UCSD-AML1 (cell line): Measurements from ENCODE around the gene BPGM.
"Not testable (repeated sequence)": the region's sequence is repeated elsewhere in the genome, so short reads cannot be mapped to it uniquely, and the experiment has no call there.

ENCODE experiments used
- DNase-seq: peaks from one replicate; lab custom pipeline; 2025; ENCODE audit not compliant: unreplicated experiment; lab: John Stamatoyannopoulos, UW

Gene BPGM

DNA sequence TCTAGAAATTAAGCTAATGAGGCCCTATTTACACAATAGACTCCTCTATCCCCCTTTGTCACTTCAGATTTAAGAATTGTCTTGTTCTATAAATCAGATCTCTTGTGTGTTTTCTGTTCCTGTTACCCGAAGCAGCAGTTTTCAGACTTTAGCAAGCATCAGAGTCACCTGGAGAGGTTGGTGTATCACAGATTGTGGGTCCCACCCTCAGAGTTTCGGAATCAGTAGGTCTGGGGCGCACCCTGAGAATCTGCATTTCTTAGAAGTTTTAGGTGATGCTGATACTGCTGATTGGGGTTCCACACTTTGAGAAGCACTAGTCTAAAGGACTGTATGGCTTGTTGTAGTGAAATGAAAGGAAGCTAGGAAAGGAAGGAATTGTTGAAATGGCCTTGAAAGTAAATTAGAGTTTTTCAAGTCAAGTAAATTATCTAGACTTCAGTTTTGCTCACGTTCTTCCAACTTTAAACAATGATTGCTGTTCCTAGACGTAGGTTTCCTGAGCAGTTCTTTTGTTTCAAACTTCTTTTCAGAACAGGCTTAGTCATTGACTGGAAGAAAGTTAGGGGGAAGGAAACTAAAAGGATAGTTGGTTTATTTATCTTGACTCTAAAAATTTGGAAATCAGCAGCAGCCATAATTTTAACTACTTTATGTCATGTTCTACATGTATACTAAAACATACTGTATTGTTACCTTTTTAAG lies 15.7 kb downstream of the BPGM start:
- no peak for DNase-seq

DNA sequence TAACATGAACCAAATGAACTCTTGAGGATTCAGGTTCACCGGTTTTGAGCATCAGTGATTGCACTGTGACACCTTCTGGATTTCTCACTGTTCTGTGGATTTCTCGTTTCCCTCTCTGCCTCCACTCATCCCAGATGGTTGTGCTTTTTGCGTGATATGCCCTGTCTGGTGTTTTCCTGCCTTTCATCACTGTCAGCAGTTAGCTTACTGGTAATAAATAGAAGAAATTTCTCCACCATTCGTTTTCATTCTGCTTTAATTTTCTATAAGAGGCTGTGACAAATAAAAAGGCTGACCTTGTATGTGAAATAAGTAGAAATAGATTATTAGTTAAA lies 16.2 kb downstream of the BPGM start:
- DNase-seq, result no peak

DNA sequence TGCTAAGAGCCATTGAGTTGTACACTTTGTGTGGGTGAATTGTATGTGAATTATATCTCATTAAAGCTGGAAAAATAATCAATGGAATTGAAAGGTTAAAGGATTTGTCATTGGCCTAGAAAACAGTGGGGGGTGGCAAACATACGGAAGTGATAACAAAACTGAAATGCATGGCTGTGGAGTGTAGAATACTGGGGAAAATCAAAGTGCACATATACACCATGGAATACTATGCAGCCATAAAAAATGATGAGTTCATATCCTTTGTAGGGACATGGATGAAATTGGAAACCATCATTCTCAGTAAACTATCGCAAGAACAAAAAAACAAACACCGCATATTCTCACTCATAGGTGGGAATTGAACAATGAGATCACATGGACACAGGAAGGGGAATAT lies 18.4 kb downstream of the BPGM start:
- not testable (repeated sequence) for DNase-seq

DNA sequence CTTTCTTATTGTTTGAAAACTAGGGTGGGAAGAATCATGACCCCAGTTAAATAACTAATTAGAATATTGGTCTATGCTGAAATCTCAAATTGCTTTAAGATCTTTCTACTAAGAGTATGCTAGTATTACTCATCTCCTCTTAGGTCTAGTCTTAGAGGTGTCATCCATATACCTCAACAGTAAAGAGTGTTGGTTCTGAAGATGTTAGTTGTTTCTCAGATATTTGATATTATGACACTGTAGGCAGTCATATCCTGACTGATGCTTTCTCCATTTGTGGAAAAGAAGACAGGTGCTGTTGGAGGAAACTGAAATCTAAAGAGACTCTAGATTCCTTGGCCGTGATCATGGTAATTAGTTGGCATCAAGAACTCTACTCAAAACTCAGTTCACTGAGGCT lies 21.2 kb downstream of the BPGM start:
- DNase-seq, result no peak

DNA sequence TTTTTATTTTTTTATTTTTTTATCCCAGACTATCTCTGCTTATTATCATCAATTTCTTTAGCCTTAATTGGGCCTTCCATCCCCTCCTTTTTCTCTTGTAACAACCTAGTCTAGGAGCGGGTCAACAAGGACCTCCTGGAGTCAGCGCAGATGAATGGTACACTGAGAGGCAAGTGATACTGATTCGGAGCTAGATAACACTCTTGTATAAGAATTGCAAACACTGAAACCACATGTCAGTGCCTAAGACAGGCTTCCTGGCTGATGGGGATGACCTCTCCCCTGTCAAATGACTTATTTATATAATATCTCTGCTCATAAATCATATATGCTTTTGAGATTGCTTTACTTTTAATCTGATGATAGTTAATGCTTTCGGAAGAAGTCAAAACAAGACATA lies 22.7 kb downstream of the BPGM start:
- DNase-seq, result no peak

DNA sequence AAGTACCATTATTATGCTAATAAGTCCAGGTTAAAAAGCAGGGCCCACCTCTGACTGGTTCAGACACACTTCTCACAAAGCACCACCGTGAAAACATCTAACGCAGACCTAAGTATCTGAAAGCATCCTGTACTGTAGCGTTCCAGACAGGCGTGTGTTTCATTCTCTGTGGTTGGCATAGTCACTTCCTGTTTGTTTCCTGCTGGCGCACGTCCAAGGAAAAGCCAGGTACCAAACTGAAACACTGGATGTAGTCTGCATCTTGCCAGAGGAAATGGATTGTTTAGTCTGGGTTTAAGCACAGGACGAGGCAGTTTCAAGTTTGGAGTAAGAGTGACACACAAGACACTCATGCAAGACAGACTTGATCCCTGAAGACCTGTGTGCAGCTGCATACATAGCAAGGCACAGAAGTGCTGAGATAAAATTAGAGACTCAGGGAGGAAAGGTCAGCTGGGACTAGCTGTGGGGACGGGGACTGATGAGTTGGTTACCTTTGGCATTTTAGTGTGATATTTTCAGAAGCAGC lies 23.3 kb downstream of the BPGM start:
- DNase-seq, result peak; percentile 58

DNA sequence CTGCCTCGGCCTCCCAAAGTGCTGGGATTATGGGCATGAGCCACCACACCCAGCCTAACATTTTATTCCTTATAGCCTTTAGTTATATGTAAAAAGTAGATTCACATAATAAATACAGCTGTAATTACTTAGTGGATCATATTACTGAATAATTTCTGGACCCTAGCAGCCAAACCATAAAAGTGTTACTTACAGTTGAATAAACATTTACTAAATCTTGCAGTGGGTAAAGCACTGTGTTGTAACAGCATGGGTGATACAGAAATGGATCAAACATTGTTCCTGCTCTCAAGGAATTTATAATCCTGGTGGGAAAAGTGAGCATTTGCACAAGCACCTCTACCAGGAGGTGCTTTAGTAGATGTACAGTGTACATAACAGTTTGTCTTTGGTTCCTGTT lies 25.0 kb downstream of the BPGM start:
- DNase-seq, result no peak

DNA sequence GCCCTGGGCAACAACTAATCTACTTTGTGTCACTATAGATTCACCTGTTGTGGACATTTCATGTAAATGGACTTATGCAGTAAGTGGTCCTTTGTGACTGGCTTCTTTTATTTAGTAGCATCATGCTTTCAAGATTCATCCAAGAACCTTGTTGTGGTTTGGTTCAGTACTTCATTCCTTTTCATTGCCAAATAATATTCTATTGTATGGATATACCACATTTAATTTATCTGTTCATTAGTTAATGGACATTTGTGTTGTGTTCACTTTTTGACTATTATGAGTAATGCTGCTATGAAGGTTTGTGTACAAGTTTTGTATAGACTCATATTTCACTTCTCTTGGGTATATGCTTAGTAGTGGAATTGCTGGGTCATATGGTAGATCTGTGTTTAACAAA lies 27.8 kb downstream of the BPGM start:
- no peak for DNase-seq

DNA sequence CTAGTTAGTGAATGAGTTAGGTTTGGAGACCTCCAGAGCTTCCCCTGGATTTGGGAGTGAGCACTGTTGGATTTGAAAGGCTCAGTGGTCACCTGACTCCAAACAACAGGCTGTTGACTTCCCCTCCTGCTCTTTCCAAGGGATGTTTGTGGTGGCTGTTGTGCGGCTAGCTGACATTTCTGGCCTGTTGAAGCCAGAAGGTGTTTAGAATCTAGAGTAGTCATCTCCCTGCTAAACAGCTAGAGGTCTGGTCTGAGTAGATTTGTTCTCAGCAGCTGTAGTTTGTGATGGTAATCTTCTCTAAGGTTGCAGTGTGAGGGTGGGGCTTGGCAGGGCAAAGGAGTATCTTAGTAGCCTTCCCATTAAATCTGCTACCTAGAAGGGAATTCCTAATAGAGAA lies 30.1 kb downstream of the BPGM start:
- no peak for DNase-seq

DNA sequence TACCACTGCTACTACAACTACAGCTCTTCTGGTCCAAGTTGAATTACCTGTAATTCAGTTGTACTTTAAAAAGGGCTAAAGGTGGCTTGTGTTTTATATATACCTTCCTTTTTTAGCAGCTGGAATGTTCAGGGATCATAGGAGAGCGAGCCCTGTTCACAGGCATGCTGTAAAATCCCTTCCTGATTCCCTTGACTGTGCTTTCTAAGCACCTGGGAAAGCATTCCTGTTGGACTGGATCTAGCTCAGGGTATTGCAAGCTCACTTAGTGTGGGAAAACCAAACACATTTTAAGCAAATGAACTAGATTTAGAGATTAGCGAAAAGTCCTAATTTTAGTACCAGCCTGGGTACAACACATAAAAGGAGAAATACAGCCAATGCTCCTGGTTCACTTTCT lies 31.5 kb downstream of the BPGM start:
- no peak for DNase-seq

DNA sequence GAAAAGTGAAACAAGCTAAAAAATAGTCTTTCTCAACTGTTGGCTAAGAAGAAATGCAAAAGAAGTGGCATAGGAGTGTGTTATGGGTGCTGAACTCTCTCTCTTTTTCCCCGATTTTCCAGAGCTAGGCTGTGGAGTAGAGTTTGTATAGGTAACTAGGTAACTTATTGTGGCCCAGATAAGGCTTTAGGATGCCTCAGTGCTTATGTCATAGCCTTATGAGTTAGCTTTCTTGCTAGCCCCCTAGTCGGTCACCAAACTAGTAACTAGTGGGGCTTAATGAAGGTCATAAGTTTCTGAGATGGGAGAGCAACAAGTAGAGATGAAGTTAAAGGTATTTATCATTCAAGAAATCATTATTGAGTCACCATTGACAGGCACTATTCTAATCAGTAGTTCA lies 32.4 kb downstream of the BPGM start:
- DNase-seq, result no peak

DNA sequence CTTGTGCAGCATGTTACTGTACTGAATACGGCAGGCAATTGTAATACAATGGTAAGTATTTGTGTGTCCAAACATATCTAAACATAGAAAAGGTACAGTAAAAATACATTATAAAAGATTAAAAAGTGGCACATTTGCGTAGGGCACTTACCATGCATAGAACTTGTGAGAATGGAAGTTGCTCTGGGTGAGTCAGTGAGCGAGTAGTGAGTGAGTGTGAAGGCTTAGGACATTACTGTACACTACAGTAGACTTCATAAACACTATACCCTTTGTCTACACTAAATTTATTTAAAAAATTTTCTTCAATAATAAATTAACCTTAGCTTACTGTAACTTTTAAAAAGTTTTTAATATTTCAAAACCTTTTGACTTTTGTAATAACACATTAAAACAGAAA lies 37.5 kb downstream of the BPGM start:
- DNase-seq, result no peak

DNA sequence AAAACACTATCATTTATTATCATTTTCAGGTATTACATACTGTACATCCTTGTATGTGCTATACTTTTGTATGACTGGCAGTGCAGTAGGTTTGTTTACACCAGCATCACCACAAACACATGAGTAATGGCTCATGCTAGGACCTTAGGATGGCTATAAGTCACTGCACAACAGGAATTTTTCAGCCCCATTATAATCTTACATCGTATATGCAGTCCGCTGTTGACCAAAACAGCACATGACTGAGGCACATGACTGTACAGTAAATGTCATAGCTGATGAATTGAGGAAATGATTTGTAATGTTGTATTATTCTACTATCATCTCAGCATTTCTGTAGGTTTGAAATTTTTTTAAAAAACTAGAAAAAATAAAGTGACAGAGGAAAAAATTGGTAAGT lies 38.6 kb downstream of the BPGM start:
- DNase-seq, result no peak

DNA sequence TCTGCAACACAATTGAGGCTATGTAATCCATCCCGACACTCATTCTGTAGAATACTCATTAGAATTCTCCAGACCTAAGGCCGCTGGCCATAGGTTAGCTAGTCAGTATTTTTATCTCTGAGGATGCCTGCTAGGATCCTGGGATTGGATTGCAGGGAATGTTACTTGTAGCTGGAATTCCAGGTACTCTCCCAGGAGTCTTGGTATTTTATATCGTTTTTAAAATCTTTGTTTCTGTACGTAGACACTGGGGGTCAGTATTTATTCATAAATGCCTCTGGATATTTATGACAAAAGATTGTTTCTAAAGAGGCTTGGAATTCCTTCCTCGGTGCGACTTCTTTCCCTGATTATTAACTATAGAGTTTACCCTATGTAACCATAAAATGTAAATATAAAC lies 40.1 kb downstream of the BPGM start:
- no peak for DNase-seq

DNA sequence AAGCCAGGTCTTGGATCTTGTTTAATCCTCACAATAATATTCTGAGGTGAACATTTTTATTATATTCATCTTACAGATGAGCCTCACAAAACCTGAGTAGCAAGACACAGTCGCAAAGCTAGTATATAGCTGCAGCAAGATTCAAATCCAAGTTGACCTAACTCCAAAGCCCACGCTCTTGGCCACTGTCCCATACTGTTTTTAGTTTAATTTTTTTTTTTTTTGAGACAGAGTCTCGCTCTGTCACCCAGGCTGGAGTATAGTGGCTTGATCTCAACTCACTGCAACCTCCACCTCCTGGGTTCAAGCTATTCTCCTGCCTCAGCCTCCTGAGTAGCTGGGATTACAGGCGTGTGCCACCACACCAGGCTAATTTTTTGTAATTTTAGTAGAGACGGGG lies 42.9 kb downstream of the BPGM start:
- DNase-seq, result not testable (repeated sequence)

DNA sequence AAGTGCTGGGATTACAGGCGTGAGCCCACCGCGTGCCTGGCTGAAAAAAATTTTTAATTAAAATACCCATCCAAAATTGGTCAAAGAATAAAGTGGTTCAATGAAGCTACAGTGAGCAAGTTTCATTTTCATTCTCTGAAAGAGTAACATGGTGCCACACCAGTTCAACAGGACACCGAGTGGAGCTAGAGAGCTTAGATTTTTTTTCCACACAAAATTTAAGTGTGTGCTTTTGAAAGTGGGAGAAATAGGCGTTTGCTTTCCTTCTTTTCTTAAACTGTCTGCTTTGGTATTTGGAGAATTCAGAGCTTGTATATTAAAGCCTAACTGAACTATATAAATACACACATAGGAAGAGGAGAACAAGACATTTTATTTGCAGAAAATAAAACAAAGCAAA lies 43.4 kb downstream of the BPGM start:
- no peak for DNase-seq

DNA sequence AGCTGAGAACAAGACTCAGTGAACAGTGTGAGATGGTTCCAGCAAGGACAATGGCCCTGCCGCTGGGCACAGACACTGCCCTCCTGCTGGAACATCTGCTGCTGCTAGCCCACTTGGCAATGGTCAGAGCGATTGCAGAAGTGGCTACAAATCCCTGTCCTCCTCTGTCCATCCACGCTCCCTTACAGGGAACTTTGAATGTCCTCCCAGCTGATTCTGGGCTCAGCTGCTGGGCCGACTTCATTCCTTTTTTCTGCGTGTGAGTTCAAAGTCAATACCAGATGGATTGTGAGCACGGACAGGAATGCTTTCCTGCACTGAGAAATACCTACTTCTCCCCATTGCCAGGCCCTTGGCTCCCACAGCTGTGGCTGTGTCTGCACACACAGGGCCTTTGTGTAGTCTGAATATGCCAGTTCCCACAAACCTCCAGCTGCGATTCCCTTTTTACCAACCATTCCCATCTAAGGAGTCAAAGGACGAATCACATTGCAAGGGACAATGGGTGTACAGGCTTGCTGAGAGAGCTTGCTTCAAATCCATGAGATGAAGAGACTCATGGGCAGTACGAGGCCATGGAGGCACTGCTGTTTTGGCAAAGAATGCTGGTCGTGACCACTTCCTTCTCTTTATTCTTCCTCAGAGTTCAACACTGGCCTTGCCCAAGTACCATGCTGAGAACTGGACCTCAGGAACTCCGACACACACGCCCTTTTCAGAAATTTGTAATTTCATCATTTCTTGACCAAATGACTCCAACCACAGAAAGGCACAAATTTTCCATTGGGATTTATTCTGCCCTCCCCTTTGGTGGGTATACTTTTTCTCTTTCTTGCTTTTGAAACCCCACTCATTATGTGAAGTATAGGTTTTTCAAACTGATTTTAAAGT lies 44.2 kb downstream of the BPGM start:
- no peak for DNase-seq

DNA sequence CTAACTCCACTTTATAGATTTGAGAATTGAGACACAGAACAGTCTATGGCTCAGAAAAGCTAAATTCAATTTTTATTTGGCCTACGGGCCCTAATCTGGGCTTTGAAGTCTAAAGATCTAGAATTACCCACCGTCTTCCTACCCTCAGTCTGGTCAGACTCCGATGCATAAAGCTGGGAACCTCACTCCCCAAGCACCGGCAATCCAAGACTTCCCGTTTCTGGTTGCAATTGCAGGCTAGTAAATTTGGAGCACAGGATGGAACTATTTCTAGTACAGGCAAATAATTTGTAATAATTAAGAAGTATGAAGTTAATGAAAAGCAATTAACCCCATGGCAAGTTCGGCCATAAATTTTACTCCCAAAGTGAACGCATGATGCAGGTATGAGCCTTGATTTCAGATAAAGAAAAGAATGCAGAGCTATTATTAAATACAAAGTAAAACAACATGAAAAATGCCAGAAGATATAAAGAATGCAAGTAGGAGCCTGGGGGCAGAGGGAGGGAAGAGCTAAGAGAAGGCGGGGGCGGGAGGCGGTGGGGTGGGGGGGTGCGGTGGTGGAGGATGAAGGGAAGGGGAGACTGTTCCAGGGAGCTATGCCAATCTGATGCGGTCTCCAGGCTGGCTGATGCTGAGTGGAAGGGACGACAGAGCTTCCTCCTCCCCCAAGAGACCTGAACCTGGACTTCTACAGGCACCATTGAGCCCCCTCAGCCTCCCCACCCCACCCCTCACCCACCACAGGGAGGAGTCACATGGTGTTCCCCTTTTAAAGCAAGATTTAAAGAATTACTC lies 45.1 kb downstream of the BPGM start:
- no peak for DNase-seq

DNA sequence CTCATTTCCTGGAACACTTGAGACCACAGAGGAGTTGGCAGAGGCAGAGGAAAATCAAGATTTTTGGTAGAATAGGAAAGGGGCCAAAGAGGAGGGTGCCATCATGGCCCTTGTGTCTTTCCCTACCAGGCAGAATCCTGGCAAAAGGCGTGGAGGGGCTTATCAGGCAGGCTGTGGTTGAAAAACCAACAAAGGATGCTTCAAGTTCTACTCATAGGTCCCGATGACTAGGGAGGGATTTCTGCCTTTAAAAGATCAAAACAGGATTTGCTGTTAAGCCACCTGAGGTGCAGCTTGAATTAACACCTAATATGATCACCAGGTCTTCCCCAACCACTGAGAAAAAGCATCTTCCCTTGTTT lies 45.7 kb downstream of the BPGM start:
- no peak for DNase-seq

DNA sequence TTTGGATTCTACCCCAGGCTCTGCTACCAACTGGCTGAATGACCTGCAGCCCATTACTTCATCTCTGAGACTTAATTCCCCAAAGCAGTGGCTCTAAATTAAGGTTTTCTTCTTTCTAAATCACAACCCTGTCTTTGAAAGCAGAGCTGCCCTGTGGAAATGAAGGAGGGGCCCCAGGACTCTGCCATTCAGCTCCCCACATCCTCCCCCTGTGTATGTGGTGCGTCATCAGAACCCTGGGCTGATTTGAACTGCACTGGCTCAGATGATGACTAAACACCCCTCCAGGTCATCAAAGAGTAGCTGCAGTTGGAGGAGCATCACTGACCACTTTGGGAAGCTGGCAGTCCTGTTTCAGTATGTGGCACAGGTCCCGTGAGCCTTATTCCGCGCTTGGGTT lies 46.6 kb downstream of the BPGM start:
- DNase-seq, result no peak

DNA sequence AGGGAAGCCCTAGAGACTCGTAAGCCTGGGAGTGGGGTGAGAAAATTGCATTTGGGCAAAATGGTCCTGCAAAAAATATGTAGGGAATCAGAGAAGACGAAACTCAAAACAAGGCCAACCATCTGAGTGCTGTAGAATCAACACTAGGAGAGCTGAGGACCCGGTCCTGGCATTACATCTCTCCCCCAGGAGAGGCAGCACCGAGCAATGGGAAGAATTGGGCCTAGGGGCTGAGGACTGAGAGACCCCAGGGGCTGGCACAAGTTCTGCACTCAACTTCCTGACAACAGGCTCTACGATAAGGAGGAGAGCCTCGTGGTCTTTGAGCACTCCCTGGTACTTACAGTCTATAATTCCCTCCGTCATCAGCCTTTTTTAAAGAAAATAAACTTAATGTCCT lies 47.6 kb downstream of the BPGM start:
- DNase-seq, result no peak

DNA sequence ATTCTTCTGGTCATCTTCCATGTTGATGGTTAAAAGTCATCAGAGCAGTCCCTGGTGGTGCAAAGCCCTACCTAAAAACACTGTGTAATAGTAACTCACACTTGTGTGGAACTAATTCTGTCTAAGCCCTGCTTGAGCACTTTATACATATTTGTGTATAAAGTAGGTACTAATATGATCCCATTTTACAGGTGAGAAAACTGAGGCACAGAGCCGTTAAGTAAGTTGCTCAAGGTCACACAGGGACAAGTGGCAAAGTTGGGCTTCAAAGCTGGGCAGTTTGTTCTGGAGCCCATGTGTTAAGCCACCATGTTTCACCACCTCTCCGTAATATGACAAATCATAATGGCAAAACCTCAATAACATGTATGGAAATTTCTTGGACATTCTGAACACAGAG lies 48.1 kb downstream of the BPGM start:
- no peak for DNase-seq
